VCaP (cell line): ENCODE measurements around the gene NCAPG2.
A peak's percentile ranks its signal among the peaks of the same experiment; 100 is the strongest.

Source experiments
- H3K27ac ChIP-seq: fragments of 450-650 bp; 2 replicates; pipeline ENCODE4 v1.5.1; 2017
- TF ChIP-seq, protein P1 (sequence below): fragments of 450-650 bp; conservative IDR thresholded peaks from 2 replicates; pipeline ENCODE4 v1.5.1; 2017; ENCODE audit warnings: mild to moderate bottlenecking, moderate library complexity

Gene NCAPG2

DNA sequence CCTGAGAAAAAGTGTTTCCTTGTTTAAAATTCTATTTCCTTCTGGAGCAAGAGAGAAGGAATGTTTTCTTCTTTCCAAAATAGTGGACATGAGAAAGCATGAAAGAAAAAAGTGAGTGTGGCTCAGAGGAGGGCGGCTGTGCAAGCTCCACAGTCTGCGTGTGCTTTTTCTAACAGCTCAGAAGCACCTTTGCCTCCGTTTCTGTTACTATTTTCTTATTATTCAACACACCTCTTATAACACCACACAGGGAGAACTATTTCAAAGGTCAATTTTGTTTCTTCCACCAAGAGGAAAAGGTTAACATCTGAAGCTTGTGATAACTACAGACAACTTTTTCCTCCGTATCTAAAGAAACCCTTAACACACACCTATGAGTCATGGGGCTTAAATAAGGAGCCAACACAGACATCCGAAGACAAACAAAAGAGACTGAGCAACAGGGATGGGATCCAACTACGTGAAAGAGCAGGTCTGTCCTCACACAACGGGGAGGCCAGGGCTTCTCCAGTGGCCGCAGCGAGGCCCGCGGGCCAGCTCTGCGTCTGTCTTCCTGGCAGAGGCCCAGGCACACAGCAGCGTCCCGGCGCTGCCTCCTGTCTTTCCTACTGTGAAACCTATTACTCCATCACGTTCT, 36.2 kb upstream of the NCAPG2 start:
- peak overlapping the region; percentile 35 for H3K27ac ChIP-seq

DNA sequence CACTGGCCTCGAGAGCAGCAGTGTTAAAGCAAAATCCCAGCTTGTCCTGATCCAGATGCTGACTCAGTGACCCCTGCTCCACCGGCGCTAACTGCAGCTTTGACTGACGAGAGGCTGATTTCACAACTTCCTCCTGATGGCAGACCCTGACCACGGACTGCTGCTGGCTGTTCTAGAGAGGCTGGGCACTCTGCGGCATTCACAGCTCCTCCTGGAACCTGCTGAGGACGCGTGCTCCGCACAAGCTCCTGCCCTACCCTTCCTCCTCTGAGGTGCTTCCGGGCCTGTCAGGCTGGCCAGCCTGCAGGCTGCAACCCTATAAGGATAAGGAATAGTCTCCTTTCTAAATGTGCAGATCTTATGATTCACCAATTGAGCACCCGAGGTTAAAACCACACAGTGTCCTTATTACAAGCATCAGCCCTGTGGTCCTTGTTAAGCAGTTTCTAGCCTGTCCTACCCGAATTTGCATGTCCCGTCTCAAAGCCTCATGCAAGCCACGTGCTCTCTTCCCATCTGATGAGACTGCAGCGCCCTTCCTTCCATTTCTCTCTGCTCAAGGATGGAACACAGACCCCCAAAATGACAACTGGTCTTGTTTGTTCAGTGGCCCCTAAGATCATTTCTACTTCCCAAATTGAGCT, 35.5 kb upstream of the NCAPG2 start:
- peak overlapping the region; percentile 35 for H3K27ac ChIP-seq

More for the DNA sequence above, 36.2 kb upstream of the NCAPG2 start:
- TF ChIP-seq, protein P1, sequence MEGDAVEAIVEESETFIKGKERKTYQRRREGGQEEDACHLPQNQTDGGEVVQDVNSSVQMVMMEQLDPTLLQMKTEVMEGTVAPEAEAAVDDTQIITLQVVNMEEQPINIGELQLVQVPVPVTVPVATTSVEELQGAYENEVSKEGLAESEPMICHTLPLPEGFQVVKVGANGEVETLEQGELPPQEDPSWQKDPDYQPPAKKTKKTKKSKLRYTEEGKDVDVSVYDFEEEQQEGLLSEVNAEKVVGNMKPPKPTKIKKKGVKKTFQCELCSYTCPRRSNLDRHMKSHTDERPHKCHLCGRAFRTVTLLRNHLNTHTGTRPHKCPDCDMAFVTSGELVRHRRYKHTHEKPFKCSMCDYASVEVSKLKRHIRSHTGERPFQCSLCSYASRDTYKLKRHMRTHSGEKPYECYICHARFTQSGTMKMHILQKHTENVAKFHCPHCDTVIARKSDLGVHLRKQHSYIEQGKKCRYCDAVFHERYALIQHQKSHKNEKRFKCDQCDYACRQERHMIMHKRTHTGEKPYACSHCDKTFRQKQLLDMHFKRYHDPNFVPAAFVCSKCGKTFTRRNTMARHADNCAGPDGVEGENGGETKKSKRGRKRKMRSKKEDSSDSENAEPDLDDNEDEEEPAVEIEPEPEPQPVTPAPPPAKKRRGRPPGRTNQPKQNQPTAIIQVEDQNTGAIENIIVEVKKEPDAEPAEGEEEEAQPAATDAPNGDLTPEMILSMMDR: no peak

DNA sequence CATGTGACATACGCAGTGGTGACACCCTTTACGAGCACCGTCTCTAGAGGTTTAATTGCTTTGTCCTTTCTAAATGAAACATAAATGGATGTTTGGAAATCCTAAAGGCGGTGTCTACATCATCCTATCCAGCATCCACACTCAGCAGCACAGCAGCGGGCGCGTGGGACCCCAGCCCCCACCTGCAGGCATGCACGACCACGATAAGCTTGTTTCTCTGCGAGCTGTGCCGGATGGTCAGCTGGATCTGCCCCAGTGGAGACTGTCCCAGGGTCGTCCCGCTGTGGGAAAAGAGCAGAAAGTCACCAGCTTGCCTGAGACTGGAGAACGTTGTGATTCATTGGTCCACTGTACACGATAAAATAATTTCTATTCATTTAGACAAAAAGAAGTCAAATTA, 34.2 kb upstream of the NCAPG2 start:
- TF ChIP-seq, protein P1: no peak
- H3K27ac ChIP-seq: no peak overlapping the region

More for the DNA sequence above, 35.5 kb upstream of the NCAPG2 start:
- TF ChIP-seq, protein P1: no peak

DNA sequence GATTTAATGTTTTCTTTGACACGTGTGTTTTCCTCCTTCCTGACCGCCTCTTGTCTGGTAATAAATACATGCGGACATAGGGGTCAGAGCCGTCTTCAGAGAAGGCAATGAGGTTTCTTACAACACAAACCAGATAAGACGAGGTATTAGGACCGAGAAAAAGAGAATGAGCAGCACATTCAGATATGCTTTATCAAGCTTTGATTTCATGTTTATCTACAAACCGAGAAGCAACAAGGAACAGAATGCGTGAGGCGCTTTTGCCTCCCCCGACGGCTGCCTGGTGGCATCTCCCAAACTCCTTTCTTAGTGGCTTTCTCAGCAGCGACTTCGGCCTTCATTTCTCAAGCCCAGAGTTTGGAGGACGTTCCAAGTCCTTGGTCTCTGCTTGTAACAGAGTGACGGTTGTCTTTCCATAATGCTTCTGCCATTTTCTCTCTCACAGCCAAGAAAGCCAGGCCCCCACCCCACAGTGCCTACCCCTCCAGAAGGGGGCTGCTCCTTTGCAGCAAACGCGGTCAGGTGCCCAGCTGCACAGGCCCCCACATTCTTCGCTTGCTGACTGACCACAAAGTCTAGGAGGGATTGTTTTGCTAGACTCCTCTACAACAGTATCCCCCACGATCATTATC, 32.6 kb upstream of the NCAPG2 start:
- TF ChIP-seq, protein P1: no peak
- H3K27ac ChIP-seq: no peak overlapping the region

DNA sequence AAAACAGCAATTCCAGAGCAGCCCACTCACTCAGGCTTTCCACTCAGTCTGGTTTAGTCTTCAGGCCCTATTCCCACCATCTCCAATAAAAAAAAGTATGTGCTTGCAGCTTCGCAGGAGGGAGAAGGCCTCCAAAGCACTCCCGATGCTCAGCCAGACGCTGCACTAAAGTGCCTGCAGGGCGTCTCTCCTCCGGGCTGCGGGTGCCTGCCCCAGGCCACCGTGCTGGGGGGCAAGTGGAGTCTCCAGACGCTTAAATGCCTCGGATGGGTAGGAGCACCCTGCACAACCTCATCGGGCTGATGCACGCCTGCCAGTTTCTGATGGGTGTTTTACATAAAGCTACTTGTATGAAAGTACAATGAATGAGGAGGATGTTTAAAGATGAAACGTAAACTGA, 31.3 kb upstream of the NCAPG2 start:
- TF ChIP-seq, protein P1: no peak
- H3K27ac ChIP-seq: no peak overlapping the region

DNA sequence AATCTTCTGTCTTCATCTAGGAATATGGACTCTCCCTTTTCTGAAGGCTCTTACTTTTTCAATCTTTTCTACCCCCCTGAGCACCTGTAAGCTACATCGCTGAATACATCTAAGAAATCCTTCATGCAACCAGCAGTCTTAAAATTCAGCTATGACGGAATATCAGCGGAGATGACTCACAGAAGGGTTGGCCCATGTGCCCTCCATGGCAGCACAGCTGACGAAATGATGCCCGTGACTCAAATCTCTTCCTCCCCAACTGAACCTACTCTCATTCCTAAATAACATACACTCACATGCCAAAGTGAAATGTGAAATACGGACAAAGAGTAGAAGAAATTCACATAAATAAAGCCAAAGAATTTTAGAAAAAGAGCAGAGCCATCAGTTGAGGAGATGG, 30.3 kb upstream of the NCAPG2 start:
- TF ChIP-seq, protein P1: no peak
- H3K27ac ChIP-seq: peak overlapping the region; percentile 66

DNA sequence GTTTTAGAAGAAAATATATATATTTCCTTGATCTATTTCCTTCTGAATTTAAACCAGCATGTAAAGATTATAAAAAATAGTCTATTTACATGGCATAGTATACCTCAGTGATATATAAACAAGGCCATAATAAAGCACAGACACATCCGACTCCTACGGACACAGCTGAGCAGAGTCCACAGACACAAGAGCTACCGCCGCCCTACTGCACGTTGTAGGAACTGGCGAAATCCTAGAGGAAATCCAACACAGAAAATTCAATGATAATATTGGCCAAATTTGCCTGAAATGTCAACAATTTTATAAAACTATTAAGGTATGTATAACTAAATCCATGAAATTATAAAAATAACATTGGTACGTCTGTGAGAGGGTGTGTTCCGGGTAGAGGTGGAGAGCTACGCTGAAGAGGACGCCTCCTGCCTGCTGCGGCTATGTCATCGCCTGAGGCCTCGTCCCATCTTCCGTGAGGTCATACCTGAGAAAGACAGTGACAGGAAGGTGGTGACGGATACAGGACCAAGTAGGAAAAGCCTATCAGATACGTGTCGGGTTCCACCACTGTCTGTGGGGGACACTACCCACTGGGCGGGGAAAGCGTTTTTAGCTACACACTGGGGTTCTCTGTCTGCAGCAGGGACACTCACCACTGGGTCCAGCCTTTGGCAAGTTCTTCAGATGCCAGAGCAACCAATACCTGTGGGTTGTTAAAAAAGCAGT, 29.3 kb upstream of the NCAPG2 start:
- TF ChIP-seq, protein P1: peak; percentile 40
- peak overlapping the region; percentile 66 for H3K27ac ChIP-seq
